Measurements from ENCODE around the gene ARHGEF11.

Gene ARHGEF11

GRCh38 chr1:156998840-156999500 lies 46.6 kb downstream of the ARHGEF11 start:
- no peak for DNase-seq

GRCh38 chr1:156998301-156998700 lies 47.2 kb downstream of the ARHGEF11 start:
- DNase-seq = no peak

GRCh38 chr1:156995412-156995811 lies 50.1 kb downstream of the ARHGEF11 start:
- DNase-seq = no peak

GRCh38 chr1:156994277-156994676 lies 51.3 kb downstream of the ARHGEF11 start:
- DNase-seq = no peak

- DNase-seq = no peak
Measured at GRCh38 chr1:156993426-156994147, 52.0 kb downstream of the ARHGEF11 start.

- DNase-seq = no peak
Measured at GRCh38 chr1:156992215-156992614, 53.3 kb downstream of the ARHGEF11 start.

GRCh38 chr1:156987715-156988114 lies 57.8 kb downstream of the ARHGEF11 start:
- no peak for DNase-seq

- DNase-seq = no peak
Measured at GRCh38 chr1:156980551-156980950, 65.0 kb downstream of the ARHGEF11 start.

- DNase-seq = no peak
Measured at GRCh38 chr1:156975084-156975483, 70.5 kb downstream of the ARHGEF11 start.

GRCh38 chr1:156973417-156973816 lies 72.1 kb downstream of the ARHGEF11 start:
- no peak for DNase-seq

- no peak for DNase-seq
Measured at GRCh38 chr1:156970017-156970416, 75.5 kb downstream of the ARHGEF11 start.

GRCh38 chr1:156969496-156969895 lies 76.0 kb downstream of the ARHGEF11 start:
- DNase-seq = no peak

- no peak for DNase-seq
Measured at GRCh38 chr1:156964441-156964840, 81.1 kb downstream of the ARHGEF11 start.

GRCh38 chr1:156963621-156964020 lies 81.9 kb downstream of the ARHGEF11 start:
- peak; percentile 8 for DNase-seq

GRCh38 chr1:156961709-156962108 lies 83.8 kb downstream of the ARHGEF11 start:
- DNase-seq = no peak

GRCh38 chr1:156959925-156960324 lies 85.6 kb downstream of the ARHGEF11 start:
- no peak for DNase-seq

GRCh38 chr1:156959414-156959813 lies 86.1 kb downstream of the ARHGEF11 start:
- no peak for DNase-seq

- no peak for DNase-seq
Measured at GRCh38 chr1:156958247-156958714, 87.3 kb downstream of the ARHGEF11 start.

GRCh38 chr1:156957634-156958033 lies 87.9 kb downstream of the ARHGEF11 start:
- DNase-seq = no peak

- DNase-seq = no peak
Measured at GRCh38 chr1:156956333-156956732, 89.2 kb downstream of the ARHGEF11 start.

- DNase-seq = no peak
Measured at GRCh38 chr1:156953571-156953970, 92.0 kb downstream of the ARHGEF11 start.

GRCh38 chr1:156951371-156951770 lies 94.2 kb downstream of the ARHGEF11 start:
- no peak for DNase-seq

- DNase-seq = no peak
Measured at GRCh38 chr1:156949127-156949526, 96.4 kb downstream of the ARHGEF11 start.

- no peak for DNase-seq
Measured at GRCh38 chr1:156948708-156949107, 96.8 kb downstream of the ARHGEF11 start.

Measured in activated T-cell treated with anti-CD3 and anti-CD28 coated beads for 4 hours (primary cell).